Inflammatory macrophage (primary cell): ENCODE data around the gene LIPC.

ENCODE experiments used
- DNase-seq, 2 donors: peaks; one replicate each; pipeline ENCODE4 v3.0.0-alpha.2; 2020 to 2022

Gene LIPC

GRCh38 chr15:58459045-58459444, 27.3 kb downstream of the LIPC start:
- DNase-seq: peak in 1 of 2 donors; percentile 27

- DNase-seq: no peak
Observed at GRCh38 chr15:58459560-58459959, 27.8 kb downstream of the LIPC start.

DNA sequence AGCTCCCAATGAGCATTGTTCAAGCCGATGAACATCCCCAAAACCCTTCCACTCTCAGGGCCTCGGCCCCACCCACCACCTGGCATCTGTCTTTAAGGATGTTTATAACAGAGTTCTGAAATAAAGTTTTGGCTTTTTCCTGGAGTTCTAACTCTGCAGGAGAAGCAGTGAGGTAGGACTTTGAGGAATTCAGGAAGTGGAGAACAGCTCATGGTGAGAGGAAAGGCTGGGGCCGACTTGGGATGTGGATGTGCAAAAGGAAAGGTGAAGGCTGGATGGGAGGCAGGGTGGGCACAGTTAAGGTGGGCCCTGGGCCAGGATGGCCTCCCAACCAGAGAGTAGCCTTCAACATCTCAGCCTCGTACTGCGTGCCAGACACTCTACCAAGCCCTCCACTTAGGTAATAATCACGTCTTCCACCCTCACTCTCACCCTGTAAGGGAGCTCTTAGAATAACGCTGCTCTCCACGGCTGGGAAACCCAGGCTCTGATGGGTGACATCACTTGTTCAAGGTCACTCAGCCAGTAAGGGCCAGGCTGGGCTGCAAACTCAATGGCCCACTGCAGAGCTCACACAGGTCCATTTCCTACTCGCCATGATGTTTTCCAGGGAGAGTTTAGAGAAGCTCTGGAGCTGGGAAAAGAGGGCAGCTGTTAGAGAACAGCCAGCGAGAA, 28.5 kb downstream of the LIPC start:
- DNase-seq: no peak

- no peak for DNase-seq
Observed at GRCh38 chr15:58460872-58461271, 29.1 kb downstream of the LIPC start.

- DNase-seq: peak in 1 of 2 donors; percentile 52
Observed at GRCh38 chr15:58462547-58462946, 30.8 kb downstream of the LIPC start.

DNA sequence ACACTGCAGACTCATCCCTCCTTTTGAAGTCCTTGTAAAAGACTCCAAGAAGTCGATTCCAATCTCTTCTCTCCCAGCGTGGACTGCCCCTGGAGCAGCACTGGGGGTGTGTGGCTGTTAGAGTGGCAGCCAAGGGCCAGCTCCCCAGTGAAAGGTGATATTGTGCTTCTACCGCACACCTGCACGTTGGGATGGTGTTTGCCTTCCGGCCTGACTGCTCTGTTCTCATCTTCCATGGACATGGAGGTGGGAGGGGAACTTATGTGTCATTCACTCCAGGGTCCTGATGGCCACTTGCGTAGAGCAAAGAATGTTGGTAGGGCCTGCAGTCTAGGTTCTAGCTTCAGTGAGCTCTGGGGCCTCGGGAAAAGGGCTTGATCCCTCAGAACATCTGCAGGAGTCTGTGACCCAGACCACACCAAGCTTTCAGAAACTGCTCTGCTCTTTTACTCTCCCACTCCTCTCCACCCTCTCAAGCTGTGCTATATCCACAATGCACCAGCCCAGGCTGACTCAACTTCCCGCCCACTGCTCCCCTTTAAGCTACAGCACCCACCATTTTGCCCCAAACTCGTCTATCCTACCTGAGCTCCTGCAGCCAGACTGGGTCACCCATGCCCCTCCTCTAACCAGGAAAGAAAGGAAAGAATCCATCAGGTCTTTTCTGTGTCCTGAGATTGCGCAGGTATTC, 31.3 kb downstream of the LIPC start:
- DNase-seq: peak in 1 of 2 donors; percentile 31

DNA sequence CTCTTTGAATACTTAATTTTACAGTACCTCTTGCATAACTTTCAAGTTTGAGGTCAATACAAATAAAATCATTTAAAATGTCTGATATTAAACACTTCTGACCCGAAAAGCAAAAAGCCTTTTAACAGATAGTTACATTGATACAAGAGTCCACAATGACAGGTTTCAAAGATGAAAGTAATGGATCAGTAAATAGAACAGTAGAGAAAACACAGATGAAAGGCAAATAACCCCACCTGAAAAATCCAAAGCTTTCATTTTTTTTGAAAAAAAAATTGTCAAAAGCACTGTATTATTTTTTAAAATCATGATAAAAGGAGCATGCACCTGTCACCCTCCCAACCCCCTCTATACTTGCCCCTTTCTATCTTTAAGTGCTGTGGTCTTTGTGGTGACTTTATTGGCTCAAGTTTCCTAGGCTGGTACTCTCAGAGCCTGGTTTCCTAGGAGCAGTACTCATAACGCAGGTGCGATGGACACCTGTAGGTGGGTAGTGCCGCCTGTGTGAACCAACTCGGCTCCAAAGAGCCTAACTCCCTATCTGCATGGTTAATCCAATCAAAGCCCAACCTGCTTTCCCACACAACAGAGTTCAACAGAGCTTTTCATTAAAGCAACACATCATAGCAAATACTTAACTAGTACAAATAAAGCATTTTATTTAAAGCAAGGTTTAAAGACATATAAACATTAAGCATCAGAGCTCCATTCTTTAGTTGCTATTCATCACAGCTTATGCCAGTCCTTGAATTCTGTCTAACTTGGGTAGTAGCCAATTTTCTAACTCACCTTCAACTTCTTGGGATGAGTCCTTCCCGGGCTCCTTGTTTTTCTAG, 32.2 kb downstream of the LIPC start:
- DNase-seq: no peak

DNA sequence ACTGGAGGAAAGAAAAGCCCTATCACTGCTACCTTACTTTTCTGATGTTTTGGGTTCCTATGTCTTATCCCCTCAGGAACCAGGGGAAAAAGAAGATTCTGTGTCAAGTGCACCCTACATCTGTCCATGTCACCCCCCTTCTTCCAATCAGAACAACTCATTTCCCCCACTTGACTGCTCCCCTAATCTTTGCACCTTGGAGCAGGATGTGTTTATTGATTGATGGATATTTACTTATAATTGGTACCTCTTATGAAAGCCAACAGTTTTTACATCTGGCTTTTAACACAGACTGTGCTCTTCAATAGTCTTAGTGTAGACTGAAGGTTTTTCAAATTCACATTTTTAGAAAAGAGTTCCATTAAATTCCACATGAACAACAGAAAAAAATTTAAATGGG, 33.3 kb downstream of the LIPC start:
- no peak for DNase-seq

DNA sequence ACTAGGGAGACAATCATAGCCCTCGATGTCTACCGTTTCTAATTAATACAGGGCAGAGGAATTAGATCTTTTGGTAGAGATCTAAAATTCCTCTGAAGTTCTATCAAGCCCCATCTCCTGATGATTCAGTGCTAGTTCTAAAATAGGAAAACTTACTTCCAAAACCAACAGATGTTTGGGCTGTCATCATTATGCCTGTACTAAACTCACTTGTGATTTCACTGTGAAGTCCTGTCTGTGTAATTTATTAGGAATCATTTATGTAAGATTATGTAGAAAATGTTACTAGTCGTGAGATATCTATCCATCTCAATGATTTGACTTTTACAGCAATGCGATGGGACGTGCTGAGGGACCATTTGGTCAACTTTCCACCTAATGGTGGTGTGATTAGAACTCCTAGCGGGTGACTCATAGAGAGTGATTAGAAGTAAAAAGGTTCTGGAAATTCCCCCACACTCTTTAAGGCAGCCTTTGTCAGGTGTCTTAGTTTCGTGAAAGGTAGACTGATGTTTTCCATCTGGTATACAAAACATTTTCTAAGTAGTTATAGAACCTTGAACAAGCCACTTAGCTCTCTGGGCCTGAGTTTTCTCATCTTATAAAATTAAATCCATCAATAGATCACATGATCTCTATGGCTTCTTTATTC, 34.2 kb downstream of the LIPC start:
- peak in 1 of 2 donors; percentile 1 for DNase-seq

GRCh38 chr15:58466566-58466965, 34.8 kb downstream of the LIPC start:
- peak in 1 of 2 donors; percentile 1 for DNase-seq

DNA sequence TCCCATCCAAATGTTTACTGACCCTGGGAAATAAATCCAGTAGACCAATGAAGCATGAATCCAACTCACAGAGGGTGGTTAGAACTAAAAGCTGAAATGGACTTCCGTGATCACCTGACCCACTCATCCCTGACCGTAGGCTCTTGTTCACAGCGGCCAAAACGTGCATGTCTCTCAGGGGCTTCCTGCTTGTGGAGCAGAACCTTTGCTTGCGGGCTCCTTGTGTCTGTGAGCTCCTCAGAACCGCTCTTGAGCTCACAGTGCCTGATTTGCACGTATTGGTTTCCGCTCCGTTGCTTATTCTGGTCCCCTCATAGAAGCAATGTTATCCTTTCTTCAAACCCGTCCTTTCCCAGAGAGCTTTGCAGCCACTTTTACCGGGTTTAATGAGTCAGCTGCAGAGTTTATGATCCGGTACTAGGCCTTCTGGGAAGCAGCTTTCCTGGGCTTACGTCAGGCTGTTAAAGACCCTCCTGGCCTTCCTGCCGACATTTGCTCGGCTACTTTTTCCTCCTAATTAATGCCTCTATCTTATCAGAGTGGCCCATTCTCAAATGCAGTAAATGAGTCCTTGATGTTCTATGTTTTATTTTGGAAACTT, 35.4 kb downstream of the LIPC start:
- DNase-seq: peak in 1 of 2 donors; percentile 0

- no peak for DNase-seq
Observed at GRCh38 chr15:58467722-58468423, 36.1 kb downstream of the LIPC start.

GRCh38 chr15:58469432-58470353, 37.9 kb downstream of the LIPC start:
- peak in 1 of 2 donors; percentile 57 for DNase-seq

DNA sequence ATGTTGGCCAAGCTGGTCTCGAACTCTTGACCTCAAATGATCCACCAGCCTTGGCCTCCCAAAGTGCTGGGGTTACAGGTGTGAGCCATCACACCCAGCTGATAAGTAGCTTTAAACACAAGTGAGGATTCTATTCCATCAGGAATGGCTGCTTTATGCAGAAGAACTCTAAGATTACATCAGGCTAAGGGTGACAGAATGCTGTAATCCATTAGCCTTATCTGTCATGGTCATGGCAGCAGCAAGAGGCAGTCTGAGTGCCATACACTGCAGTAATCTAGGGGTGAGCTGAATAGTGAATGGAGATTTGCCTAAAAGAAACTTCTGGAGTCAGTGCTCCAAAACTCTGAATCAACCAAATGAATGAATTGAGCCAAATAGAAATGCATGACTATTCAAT, 39.6 kb downstream of the LIPC start:
- no peak for DNase-seq

- DNase-seq: no peak
Observed at GRCh38 chr15:58472221-58472620, 40.4 kb downstream of the LIPC start.

DNA sequence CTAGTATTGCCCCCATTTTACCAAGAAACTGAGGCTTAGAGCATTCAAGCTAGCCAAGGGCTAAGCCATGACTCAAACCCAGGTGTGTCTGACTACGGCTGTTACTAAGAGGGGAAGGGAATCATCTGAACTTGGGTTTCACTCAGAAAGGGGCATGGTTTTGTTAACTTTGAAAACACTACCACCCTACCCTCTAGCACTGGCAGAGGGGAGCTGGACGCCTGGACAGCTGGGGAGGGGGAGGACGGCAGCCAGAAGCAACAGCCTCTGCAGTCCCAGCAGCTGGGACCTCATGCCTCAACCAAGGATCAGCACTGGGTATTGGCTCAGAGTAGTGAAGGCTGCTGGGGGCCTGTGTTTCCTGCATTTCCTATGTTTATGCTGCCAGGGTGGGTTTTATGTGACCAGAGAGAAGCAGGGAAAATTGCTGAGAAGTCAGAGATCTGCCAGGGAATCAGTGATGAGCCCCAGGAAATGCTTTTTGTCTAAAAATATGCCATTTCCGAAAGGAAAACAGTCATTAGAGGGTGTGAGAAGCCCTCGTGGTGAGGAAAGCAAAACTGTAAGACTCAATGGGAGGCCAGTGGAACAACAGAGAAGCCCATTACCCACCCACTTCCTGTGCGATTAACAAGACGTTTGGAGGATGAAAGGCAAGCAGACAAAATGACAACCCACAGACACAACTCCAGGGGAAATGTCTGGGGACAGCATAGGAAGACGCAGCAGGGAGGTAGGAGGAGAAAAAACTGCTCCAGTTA, 41.2 kb downstream of the LIPC start:
- no peak for DNase-seq

- DNase-seq: no peak
Observed at GRCh38 chr15:58473724-58474123, 41.9 kb downstream of the LIPC start.

DNA sequence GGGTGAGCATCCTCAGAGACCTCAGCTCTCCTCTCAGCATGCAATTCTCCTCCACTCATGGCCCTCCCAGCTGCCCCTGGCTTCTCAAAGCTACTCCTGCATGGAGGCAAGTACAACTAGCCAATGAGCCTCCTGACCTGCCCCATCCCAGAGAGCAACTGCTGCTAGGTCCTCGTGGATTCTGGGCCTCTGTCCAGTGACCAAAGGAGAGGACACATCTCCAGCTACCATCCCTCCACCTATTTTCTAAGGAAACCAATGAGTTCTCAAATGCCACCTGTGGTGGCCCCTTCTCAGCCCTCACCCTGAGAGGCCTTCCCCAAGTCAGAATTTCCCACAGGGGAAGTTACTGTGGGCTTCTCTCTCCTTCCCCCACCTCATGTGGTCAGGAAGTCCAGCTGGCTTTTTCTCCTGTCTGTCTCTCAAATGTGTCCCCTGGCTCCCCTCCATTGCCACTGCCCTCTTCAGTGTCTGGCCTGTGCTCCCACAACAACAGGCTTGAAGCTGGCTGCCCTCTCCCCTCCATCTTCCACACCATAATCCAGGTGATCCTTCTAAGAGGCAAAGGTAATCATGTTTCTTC, 43.0 kb downstream of the LIPC start:
- no peak for DNase-seq
